Muscle layer of colon (tissue), 2 donors: ENCODE results near the gene PRSS35.

ENCODE experiments used
- H3K27ac ChIP-seq: one replicate; pipeline ENCODE4 v1.7.0; 2013; ENCODE audit warnings: low read depth, mild to moderate bottlenecking, low read length, moderate library complexity
- H3K27me3 ChIP-seq, 2 donors: one replicate each; pipeline ENCODE4 v1.7.0; 2013; ENCODE audit warnings: low read length in 2 of 2, mild to moderate bottlenecking in 2 of 2; ENCODE audit not compliant: insufficient read depth in 2 of 2, control insufficient read depth in 1 of 2
- H3K36me3 ChIP-seq: one replicate; pipeline ENCODE4 v1.7.0; 2013; ENCODE audit warnings: mild to moderate bottlenecking, low read length; ENCODE audit not compliant: insufficient read depth
- H3K4me1 ChIP-seq: one replicate; pipeline ENCODE4 v1.7.0; 2013; ENCODE audit warnings: mild to moderate bottlenecking, low read length; ENCODE audit not compliant: insufficient read depth
- H3K4me3 ChIP-seq, 2 donors: one replicate each; pipeline ENCODE4 v1.7.0; 2013; ENCODE audit warnings: low read length in 2 of 2, low read depth in 1 of 2, mild to moderate bottlenecking in 1 of 2, moderate library complexity in 1 of 2
- H3K9ac ChIP-seq: one replicate; pipeline ENCODE4 v1.7.0; 2013; ENCODE audit warnings: low read length
- H3K9me3 ChIP-seq: one replicate; pipeline ENCODE4 v1.7.0; 2013; ENCODE audit warnings: mild to moderate bottlenecking, low read length
- donor health status: abdominal sarcoma.
- donor health status: Adenocarcinoma of cecum.

Gene PRSS35, protein sequence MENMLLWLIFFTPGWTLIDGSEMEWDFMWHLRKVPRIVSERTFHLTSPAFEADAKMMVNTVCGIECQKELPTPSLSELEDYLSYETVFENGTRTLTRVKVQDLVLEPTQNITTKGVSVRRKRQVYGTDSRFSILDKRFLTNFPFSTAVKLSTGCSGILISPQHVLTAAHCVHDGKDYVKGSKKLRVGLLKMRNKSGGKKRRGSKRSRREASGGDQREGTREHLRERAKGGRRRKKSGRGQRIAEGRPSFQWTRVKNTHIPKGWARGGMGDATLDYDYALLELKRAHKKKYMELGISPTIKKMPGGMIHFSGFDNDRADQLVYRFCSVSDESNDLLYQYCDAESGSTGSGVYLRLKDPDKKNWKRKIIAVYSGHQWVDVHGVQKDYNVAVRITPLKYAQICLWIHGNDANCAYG

DNA sequence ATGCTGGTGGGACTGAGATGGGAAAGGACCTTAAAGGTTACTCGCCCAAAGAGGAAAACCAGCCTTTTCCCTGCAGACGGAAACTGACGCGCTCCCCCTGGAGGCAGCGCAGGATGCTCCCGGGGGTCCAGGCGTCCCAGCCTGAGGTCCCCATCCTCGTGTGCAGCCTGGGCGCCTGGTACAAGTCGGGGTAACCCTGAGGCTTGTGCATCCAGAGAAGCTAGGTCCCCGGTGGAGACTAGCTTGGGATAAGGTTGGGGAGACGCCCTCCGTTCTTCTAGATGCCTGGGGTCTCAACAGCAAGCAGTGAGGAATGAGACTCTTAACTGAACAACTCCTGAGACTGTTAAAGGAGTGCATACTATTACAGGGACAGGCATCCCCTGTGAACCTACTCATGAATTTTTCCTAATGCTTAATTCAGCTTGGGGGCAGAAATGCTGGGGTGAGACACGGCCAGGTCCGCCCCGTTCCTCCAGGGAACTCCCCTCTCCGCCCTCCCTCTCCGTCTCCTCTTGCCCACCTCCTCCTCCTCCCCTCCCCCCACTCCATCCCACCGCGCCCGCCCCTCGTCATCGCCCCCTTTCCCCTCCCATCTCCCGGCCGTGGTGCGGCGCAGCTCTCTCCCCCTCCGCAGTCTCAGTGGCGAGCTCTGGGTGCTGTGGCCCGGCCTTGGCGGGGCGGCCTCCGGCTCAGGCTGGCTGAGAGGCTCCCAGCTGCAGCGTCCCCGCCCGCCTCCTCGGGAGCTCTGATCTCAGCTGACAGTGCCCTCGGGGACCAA is at the start of gene PRSS35:
Gene PRSS35 (plus strand): TSS at position 634 of the 781 bp plus-strand sequence. CDS start 10,908 bp downstream, outside the sequence.
- H3K9me3 ChIP-seq: no peaks in the 10 kb centered on the region
- no peaks in the 10 kb centered on the region for H3K36me3 ChIP-seq
- H3K9ac ChIP-seq: no peak within 1 kb of the TSS
- peak within 1 kb of the TSS; percentile 38 to 70 for H3K4me3 ChIP-seq
- H3K27me3 ChIP-seq: no peaks in the 10 kb centered on the region
- peaks cover 3% of the 10 kb centered on the region for H3K4me1 ChIP-seq
- H3K27ac ChIP-seq: no peak within 1 kb of the TSS

DNA sequence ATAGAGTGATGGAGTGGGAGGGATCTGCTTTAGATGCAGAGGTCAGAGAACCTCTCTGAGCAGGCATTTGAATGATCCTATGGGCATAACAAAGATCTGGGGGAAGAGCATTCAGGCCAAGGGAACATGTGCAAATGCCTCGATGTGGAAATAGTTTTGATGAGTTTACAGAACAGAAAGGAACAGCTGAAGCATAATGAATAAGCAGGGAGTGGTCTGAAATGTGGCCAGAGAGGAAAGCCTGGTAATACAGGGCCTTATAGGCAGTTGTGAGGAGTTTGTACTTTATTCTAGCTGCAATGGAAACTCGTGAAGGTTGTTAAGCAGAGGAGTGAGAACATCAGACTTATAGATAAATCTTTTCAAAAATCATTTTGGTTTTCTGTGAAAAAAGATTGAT is 48.4 kb upstream of the PRSS35 start:
- H3K9ac ChIP-seq: no peak overlapping the region
- H3K36me3 ChIP-seq: no peaks in the 10 kb centered on the region
- no peaks in the 10 kb centered on the region for H3K27me3 ChIP-seq
- no peaks in the 10 kb centered on the region for H3K4me1 ChIP-seq
- H3K27ac ChIP-seq: no peak overlapping the region
- no peaks in the 10 kb centered on the region for H3K9me3 ChIP-seq
- H3K4me3 ChIP-seq: no peak overlapping the region

DNA sequence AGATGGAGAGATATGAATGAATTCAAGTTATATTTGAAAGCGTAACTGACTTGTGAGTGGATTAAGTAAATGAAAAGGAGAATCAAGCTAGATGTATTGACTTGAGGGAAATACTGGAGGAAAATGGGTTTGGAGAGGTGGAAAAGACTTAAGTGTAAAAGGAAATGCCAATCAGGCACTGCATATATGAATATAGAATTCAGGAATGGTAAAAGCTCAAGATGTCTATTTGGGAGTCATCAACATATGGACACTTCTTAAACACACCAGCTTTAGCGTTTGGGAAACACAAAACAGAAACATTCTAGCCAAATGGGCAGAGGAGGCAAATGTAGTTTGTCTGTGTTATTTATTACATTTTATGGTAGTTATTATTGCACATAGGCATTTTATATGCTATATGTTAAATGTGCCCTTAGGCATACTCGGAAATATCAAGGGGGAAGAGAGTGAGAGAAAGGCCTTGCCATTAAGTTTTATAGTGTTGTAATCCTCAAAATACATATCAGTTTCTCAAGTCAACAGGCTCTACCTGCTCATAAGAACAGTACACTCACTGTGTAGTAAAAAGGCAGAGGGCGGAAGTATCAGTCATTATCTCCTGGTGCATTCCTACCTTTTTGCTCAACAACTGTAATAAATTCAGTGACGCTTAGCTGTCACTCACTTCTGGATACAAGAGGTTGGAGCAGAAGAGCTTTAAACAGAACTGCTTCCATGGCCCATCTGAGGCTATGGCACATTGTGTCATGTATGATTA is 47.8 kb upstream of the PRSS35 start:
- no peaks in the 10 kb centered on the region for H3K36me3 ChIP-seq
- H3K27me3 ChIP-seq: no peaks in the 10 kb centered on the region
- no peak overlapping the region for H3K4me3 ChIP-seq
- no peaks in the 10 kb centered on the region for H3K4me1 ChIP-seq
- H3K9ac ChIP-seq: no peak overlapping the region
- no peaks in the 10 kb centered on the region for H3K9me3 ChIP-seq
- H3K27ac ChIP-seq: no peak overlapping the region

DNA sequence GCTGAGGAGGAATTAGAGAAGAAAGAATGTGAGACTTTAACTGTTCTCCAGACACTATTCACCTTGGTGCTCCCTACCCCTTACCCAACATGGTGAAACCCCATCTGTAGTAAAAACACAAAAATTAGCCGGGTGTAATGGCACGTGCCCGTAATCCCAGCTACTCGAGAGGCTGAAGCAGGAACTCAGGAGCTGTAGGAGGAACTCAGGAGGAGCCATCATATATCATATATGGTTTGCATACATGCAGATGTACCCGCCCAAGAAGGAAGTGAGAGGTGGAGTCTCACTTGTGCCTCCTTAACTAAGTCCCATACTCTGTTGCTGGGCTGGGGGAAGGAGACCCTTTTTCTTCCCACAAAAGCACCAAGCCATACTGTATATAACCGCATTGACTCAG is 46.0 kb upstream of the PRSS35 start:
- Histone ChIP-seq H3K27me3 (no peaks in the 10 kb centered on the region), H3K36me3 (no peaks in the 10 kb centered on the region)

DNA sequence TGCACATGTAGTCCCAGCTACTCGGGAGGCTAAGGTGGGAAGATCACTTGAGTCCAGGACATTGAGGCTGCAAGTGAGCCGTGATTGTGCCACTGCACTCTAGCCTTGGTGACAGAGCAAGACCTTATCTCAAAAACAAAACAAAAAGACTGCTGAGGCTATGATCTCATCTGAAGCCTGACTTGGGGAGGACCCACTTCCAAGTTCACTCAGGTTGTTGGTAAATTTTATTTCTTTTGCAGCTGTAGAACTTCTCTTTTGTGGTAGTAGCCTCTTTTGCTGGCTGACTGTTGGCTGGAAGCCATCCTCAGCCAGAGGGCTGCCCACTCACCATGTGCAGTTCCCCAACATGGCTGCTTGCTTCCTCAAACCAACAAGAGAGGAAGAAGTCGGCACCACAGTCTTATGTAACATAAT is 44.7 kb upstream of the PRSS35 start:
- no peak overlapping the region for H3K4me3 ChIP-seq
- no peak overlapping the region for H3K9ac ChIP-seq
- no peaks in the 10 kb centered on the region for H3K27me3 ChIP-seq
- no peaks in the 10 kb centered on the region for H3K4me1 ChIP-seq
- H3K36me3 ChIP-seq: no peaks in the 10 kb centered on the region
- H3K27ac ChIP-seq: no peak overlapping the region
- no peaks in the 10 kb centered on the region for H3K9me3 ChIP-seq

More for the DNA sequence above, 46.0 kb upstream of the PRSS35 start:
- no peak overlapping the region for H3K9ac ChIP-seq
- H3K4me1 ChIP-seq: no peaks in the 10 kb centered on the region
- H3K4me3 ChIP-seq: no peak overlapping the region
- no peak overlapping the region for H3K27ac ChIP-seq
- H3K9me3 ChIP-seq: no peaks in the 10 kb centered on the region

DNA sequence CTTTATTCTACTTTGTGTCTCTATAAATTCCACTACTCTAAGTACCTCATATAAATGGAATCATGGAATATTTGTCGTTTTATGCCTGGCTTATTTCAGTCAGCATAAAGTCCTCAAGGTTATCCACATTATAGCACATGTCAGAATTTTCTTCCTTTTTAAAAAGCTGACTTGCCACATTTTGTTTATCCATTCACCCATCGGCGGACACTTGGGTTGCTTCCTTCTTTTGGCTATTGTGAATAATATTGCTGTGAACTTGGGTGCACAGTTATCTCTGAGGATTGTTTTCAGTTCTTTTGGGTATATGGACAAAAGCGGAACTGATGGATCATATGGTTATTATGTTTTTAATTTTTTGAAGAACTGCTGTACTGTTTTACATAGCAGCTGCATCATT is 42.3 kb upstream of the PRSS35 start:
- Histone ChIP-seq H3K9me3 (no peaks in the 10 kb centered on the region), H3K4me3 (no peak overlapping the region), H3K36me3 (no peaks in the 10 kb centered on the region), H3K27me3 (no peaks in the 10 kb centered on the region), H3K4me1 (no peaks in the 10 kb centered on the region), H3K9ac (no peak overlapping the region), H3K27ac (no peak overlapping the region)

DNA sequence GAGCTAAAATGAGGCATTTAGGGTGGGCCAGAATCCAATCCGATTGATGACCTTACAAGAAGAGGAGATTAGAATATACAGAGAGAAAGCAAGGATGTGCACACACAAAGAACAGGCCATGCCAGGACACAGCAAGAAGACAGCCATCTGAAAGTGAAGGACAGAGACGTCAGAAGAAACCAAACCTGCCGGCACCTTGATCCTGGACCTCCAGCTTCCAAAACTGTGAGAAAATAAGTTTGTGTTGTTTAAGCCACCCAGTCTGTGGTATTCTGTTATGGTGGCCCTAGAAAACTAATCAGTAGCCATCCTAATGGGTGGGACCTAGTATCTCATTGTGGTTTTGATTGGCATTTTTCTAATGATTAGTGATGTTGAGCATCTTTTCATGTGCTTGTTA is 41.7 kb upstream of the PRSS35 start:
- no peak overlapping the region for H3K9ac ChIP-seq
- H3K27ac ChIP-seq: no peak overlapping the region
- H3K4me3 ChIP-seq: no peak overlapping the region
- no peaks in the 10 kb centered on the region for H3K36me3 ChIP-seq
- no peaks in the 10 kb centered on the region for H3K27me3 ChIP-seq
- no peaks in the 10 kb centered on the region for H3K9me3 ChIP-seq
- no peaks in the 10 kb centered on the region for H3K4me1 ChIP-seq

DNA sequence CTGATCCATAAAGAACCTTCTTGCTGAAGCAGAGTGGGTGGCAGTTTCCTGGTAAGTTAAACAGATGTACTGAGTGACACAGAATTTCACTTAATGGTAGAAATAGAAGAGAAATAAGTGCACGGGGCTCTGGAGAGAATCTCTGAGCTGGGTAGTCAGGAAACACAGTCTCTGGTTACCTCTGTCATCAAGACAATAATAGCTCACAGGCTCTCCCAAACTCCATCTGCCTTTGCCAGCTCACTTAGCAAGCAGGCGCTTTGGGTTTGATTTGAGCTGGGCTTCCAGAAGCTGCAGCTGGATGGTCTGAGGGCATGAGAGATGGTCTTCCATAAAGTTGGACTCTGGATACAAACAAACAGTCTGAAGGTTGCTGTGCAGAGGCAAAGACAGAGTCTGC is 39.6 kb upstream of the PRSS35 start:
- Histone ChIP-seq H3K9me3 (no peaks in the 10 kb centered on the region), H3K4me3 (no peak overlapping the region), H3K4me1 (no peaks in the 10 kb centered on the region), H3K27me3 (no peaks in the 10 kb centered on the region), H3K9ac (no peak overlapping the region), H3K27ac (no peak overlapping the region), H3K36me3 (no peaks in the 10 kb centered on the region)

DNA sequence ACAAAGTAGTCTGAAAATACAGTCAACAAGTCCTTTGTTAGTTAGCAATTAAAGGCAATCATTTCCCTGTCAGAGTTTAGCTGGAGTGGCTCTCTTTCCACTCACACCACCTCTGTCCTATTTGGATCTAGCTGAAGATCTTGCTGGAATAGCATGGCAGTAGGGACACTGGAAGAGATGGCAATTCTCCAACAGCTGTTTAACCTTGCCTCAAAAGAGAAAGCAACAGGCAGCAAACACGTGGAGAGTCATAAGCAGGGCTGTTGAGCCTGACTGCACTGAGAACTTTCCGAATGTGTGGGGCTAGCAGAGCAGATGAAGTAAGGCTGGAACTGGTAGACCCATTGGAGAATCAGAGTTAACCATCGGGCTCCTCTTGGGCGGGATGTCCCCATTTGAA is 38.0 kb upstream of the PRSS35 start:
- H3K4me1 ChIP-seq: no peaks in the 10 kb centered on the region
- H3K9me3 ChIP-seq: no peaks in the 10 kb centered on the region
- H3K27me3 ChIP-seq: no peaks in the 10 kb centered on the region
- H3K36me3 ChIP-seq: no peaks in the 10 kb centered on the region
- no peak overlapping the region for H3K9ac ChIP-seq
- no peak overlapping the region for H3K4me3 ChIP-seq
- no peak overlapping the region for H3K27ac ChIP-seq

DNA sequence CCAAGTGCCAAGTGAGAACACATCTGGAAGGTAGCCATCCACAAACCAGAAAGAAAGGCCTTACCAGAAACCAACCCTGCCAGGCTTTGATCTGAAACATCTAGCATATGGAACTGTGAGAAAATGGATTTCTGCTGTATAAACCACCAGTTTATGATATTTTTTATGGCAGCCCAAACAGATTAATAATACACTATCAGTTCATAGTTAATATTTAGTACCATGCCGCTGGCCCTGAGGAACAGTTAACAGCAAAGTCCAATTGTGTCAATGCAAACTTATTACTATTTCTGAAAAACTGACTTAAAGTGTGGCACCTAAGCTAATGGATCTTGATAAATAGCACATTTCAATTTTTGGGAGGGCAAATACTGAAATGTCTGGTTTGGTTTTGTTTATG is 35.4 kb upstream of the PRSS35 start:
- Histone ChIP-seq H3K36me3 (no peaks in the 10 kb centered on the region), H3K27me3 (no peaks in the 10 kb centered on the region), H3K4me1 (no peaks in the 10 kb centered on the region), H3K4me3 (no peak overlapping the region), H3K9me3 (no peaks in the 10 kb centered on the region), H3K9ac (no peak overlapping the region), H3K27ac (no peak overlapping the region)

DNA sequence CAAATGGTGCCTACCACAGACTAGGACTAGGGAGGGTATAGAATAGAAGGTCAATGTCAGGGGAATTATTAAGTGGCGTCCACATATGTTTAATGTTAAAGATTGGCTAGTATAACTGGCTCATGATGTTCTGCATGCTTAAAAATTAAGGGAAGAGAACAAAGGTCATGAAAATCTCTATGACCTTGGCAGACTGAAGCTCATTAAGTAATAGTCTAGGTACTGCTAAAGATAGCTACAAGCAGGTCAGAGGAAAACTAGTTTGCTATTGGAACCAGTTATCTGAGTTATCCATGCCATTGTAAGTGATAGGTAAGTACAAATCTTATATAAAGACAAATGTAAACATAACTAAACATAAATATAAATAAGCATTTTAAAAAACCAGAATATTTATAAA is 32.9 kb upstream of the PRSS35 start:
- no peaks in the 10 kb centered on the region for H3K27me3 ChIP-seq
- no peak overlapping the region for H3K9ac ChIP-seq
- H3K27ac ChIP-seq: no peak overlapping the region
- no peaks in the 10 kb centered on the region for H3K9me3 ChIP-seq
- no peaks in the 10 kb centered on the region for H3K36me3 ChIP-seq
- no peaks in the 10 kb centered on the region for H3K4me1 ChIP-seq
- H3K4me3 ChIP-seq: no peak overlapping the region
